ENCODE results near the gene RPTOR.

The RPTOR gene

DNA sequence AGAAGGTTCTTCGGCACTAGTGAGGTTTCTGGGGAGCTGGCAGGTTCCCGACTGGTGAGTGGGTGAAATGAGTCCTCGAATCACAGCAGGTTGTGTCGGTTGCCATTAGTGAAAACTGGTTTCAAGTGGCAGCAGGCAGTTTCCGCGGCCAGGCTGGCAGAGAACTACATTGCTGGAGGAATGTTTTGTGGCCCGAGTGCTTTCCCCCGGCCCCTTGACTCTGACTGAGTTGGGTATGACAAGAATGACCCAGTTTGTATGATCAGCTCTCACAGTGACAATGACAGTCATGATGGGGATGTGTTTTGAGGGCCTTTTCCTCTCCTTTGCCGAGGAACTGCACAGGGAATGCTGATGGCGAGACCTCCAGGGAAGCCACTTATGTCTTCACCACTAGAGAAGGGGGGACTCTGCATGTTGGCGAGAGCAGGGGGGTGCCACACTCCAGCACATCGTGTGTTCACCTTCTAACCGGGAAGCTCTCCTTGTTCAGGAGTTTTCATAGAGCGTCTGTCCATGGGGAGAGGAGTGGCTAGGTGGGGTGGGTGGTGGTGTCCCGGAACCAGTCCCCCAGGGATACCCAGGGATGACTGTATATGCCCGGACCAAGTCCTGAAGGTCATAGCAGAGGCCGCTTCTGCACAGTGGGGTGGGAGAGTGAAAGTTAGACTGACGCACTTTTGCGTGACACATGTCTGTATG is 241.0 kb downstream of the RPTOR start:
- Histone ChIP-seq H3K9me3 (replicated peaks in 1 of 11) (peaks cover 5 to 19% (median 16%) of the 10 kb centered on the region in 11 experiments; a peak in 18 of 22 replicates), H3K9ac (no peak overlapping the region), H3K4me3 (no peak overlapping the region), H4K20me1 (peaks cover 16 to 93% (median 65%) of the 10 kb centered on the region in 11 experiments; a peak in 20 of 22 replicates), H3K36me3 (peaks cover 0 to 23% (median 12%) of the 10 kb centered on the region in 11 experiments; a peak in 16 of 22 replicates), H3K27me3 (no peaks in the 10 kb centered on the region), H3K4me2 (no peak overlapping the region), H3K4me1 (peaks cover 30 to 50% (median 43%) of the 10 kb centered on the region in 10 experiments), H3K27ac (no peak overlapping the region)
- no peak for TF ChIP-seq Cebpa-rat (IDR thresholded peaks at IDR 0.05)

DNA sequence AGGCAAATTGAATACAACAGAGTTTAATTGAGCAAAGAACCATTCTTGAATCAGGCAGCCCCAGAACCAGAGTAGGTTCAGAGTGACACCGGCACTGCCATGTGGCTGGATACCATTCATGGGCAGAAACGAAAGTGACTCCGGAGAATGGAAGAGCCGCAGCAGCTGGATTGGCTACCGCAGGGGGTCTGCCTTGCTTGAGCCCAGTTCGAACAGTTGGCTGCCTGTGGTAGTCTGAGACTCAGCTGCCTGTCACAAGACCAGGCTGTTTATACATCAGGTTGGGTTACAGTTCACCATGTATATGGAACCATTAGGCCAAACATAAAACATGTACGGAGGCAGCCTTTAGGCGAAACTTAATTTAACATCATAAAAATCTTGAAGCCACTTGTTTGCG is 241.8 kb downstream of the RPTOR start:
- Histone ChIP-seq H3K36me3 (peaks cover 0 to 23% (median 12%) of the 10 kb centered on the region in 11 experiments; a peak in 16 of 22 replicates), H3K9me3 (replicated peaks in 1 of 11) (peaks cover 5 to 19% (median 16%) of the 10 kb centered on the region in 11 experiments; a peak in 18 of 22 replicates), H3K4me2 (no peak overlapping the region), H3K27ac (no peak overlapping the region), H4K20me1 (peaks cover 16 to 93% (median 65%) of the 10 kb centered on the region in 11 experiments; a peak in 21 of 22 replicates), H3K4me1 (peaks cover 28 to 50% (median 43%) of the 10 kb centered on the region in 10 experiments), H3K27me3 (no peaks in the 10 kb centered on the region), H3K4me3 (no peak overlapping the region), H3K9ac (no peak overlapping the region)
- TF ChIP-seq Cebpa-rat (IDR thresholded peaks at IDR 0.05), result no peak

DNA sequence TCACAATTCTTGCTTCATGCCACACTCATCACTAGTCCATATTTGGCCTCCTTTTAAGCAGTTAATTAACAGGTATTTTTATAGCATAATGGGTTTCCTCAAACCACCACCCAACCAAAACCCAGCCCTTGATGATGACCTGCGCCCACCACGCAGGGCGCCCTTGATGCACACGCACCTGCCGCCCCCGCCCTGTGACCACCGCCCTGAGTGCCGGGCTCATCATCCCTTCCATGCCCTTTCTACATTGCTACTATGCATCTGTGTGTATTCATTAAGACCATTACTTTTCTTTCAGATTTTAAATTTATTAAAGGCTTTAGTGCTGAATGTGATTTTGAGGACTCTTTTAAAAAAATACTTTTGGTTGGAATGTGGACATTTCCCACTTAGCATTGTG is 242.2 kb downstream of the RPTOR start:
- no peak overlapping the region for H3K4me2 ChIP-seq
- H3K4me1 ChIP-seq, result peaks cover 31 to 50% (median 43%) of the 10 kb centered on the region in 10 experiments
- H3K36me3 ChIP-seq, result peaks cover 0 to 27% (median 14%) of the 10 kb centered on the region in 11 experiments; a peak in 18 of 22 replicates
- H3K4me3 ChIP-seq, result no peak overlapping the region
- H3K9me3 ChIP-seq (replicated peaks in 1 of 11), result peaks cover 5 to 19% (median 16%) of the 10 kb centered on the region in 11 experiments; a peak in 18 of 22 replicates
- TF ChIP-seq Cebpa-rat (IDR thresholded peaks at IDR 0.05), result no peak
- H3K27ac ChIP-seq, result no peak overlapping the region
- no peaks in the 10 kb centered on the region for H3K27me3 ChIP-seq
- H4K20me1 ChIP-seq, result peaks cover 16 to 93% (median 65%) of the 10 kb centered on the region in 11 experiments; a peak in 21 of 22 replicates
- no peak overlapping the region for H3K9ac ChIP-seq

DNA sequence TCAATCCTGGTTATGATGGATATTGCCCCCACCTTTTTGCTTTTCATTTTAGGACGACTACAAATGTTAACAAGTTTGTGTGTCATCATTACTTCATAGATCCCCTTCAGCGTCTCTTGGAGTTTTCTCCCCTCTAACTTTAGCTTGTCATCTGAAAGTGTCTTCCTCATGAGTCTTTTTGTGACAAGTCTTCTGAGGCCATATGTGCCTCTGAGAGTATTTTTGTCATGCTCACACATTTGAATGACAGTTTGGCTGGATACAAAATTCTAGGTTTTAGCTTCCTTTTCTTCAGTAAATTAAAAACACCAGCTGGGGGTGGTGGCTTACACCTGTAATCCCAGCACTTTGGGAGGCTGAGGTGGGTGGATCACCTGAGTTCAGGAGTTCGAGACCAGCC is 243.2 kb downstream of the RPTOR start:
- Histone ChIP-seq H3K27ac (no peak overlapping the region), H3K4me2 (no peak overlapping the region), H3K9me3 (replicated peaks in 1 of 11) (peaks cover 5 to 19% (median 16%) of the 10 kb centered on the region in 11 experiments; a peak in 18 of 22 replicates), H3K27me3 (no peaks in the 10 kb centered on the region), H3K9ac (no peak overlapping the region), H3K36me3 (peaks cover 1 to 34% (median 21%) of the 10 kb centered on the region in 11 experiments; a peak in 20 of 22 replicates), H4K20me1 (peaks cover 16 to 90% (median 58%) of the 10 kb centered on the region in 11 experiments; a peak in 21 of 22 replicates), H3K4me1 (peaks cover 26 to 45% (median 37%) of the 10 kb centered on the region in 10 experiments), H3K4me3 (no peak overlapping the region)
- TF ChIP-seq Cebpa-rat (IDR thresholded peaks at IDR 0.05), result no peak

DNA sequence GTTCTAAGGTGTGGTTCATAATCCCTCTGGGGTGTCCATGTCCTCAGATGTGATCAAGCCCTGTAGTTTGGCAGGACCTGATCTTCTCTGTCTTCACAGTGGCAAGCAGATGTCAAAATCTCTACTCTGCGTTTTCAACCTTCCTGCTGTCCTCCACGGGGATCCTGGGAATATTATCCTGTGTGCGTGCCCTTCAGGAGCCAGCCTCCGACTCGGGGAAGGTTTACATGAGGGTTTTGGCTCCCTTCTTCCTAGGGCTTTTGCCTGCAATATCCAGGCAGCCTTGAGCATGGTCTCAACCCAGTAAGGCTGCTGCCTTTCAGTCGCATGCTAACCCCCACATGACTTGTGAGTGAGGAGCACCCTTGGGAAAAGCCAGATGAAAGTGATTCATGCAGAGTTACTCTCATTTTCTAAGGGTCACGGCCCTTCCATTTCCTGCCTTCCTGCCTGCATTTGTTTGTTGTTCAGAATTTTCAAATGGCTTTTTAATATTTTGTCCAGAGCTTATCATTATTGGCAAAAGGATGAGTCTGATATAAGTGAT is 244.8 kb downstream of the RPTOR start:
- Histone ChIP-seq H4K20me1 (peaks cover 16 to 91% (median 52%) of the 10 kb centered on the region in 11 experiments; a peak in 21 of 22 replicates), H3K4me3 (no peak overlapping the region)

DNA sequence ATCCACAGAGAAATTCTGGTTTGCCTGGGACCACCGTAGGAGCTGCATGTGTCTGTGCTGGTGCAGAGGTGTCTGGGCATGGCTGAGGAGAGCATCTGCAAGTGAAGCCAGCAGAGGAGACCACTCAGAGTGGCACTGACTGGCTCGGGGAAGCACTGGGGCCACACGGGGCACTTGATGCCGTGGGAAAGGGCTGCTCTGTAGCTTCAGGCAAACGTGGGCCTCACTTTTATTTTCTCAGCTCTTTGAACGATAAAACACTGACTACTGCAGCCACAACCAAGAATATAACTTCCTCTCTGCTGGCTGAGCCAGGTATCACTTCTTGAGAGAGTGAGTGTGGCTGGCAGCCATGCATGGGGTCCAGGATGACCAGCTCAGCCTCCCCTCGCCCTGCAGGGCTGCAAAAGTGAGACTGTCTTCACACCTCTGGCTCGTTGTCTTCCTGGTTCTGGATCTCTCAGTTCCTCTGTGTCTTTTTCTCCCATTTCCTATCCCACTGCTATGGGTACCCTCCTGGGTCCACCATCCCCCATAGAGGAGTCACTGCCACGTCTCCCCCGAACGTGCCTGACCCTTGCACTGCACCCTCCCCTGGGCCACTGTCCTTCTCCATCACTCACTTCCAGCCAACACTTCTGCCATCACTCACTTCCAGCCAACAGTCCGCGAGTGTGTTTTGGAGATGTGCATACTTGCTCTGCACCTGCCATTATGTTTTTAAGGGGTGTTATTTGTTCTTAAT is 245.6 kb downstream of the RPTOR start:
- TF ChIP-seq Cebpa-rat (IDR thresholded peaks at IDR 0.05), result no peak
- peaks cover 11 to 50% (median 38%) of the 10 kb centered on the region in 11 experiments; a peak in 21 of 22 replicates for H3K36me3 ChIP-seq
- peak overlapping the region in 3 of 11 experiments; percentile 5 to 21 (median 20); a peak in 2 of 22 replicates for H3K27ac ChIP-seq
- no peak overlapping the region for H3K4me3 ChIP-seq
- peaks cover 5 to 19% (median 16%) of the 10 kb centered on the region in 11 experiments; a peak in 18 of 22 replicates for H3K9me3 ChIP-seq (replicated peaks in 1 of 11)
- H3K9ac ChIP-seq, result peak overlapping the region in 1 of 11 experiments; percentile 11; a peak in 2 of 22 replicates
- H3K27me3 ChIP-seq, result no peaks in the 10 kb centered on the region
- H3K4me1 ChIP-seq, result peaks cover 25 to 44% (median 35%) of the 10 kb centered on the region in 10 experiments
- peaks cover 16 to 93% (median 49%) of the 10 kb centered on the region in 11 experiments; a peak in 21 of 22 replicates for H4K20me1 ChIP-seq
- H3K4me2 ChIP-seq, result peak overlapping the region; percentile 62 to 88 (median 78)

More for the DNA sequence above, 244.8 kb downstream of the RPTOR start:
- H3K27ac ChIP-seq, result peak overlapping the region in 3 of 11 experiments; percentile 5 to 21 (median 20); a peak in 2 of 22 replicates
- H3K27me3 ChIP-seq, result no peaks in the 10 kb centered on the region
- H3K9me3 ChIP-seq (replicated peaks in 1 of 11), result peaks cover 5 to 19% (median 16%) of the 10 kb centered on the region in 11 experiments; a peak in 18 of 22 replicates
- TF ChIP-seq Cebpa-rat (IDR thresholded peaks at IDR 0.05), result no peak
- peaks cover 7 to 45% (median 33%) of the 10 kb centered on the region in 11 experiments; a peak in 20 of 22 replicates for H3K36me3 ChIP-seq
- peak overlapping the region; percentile 62 to 88 (median 78) for H3K4me2 ChIP-seq
- H3K4me1 ChIP-seq, result peaks cover 25 to 44% (median 35%) of the 10 kb centered on the region in 10 experiments
- peak overlapping the region in 4 of 11 experiments; percentile 11 to 37 (median 32); a peak in 3 of 22 replicates for H3K9ac ChIP-seq

- no peak for TF ChIP-seq Cebpa-rat (IDR thresholded peaks at IDR 0.05)
- peaks cover 21 to 54% (median 46%) of the 10 kb centered on the region in 11 experiments for H3K36me3 ChIP-seq
- H4K20me1 ChIP-seq, result peaks cover 16 to 93% (median 43%) of the 10 kb centered on the region in 11 experiments; a peak in 21 of 22 replicates
- H3K4me2 ChIP-seq, result peak overlapping the region; percentile 12 to 88 (median 76); a peak in 20 of 22 replicates
- H3K4me3 ChIP-seq, result no peak overlapping the region
- no peak overlapping the region for H3K9ac ChIP-seq
- no peaks in the 10 kb centered on the region for H3K27me3 ChIP-seq
- H3K27ac ChIP-seq, result no peak overlapping the region
- peaks cover 25 to 44% (median 35%) of the 10 kb centered on the region in 10 experiments for H3K4me1 ChIP-seq
- H3K9me3 ChIP-seq (replicated peaks in 1 of 11), result peaks cover 12 to 27% (median 19%) of the 10 kb centered on the region in 11 experiments; a peak in 20 of 22 replicates
Measured at GRCh38 chr17:80790981-80791742, 246.5 kb downstream of the RPTOR start.

Data from BLaER1 treated with 17β-estradiol and CSF1 and Interleukin-3, amounts not matched to agents 10 nM and 100 nM (cell line).